AG09319 (cell line): Measurements from ENCODE around the gene ZBTB20.

ENCODE experiments used
- DNase-seq: peaks from one replicate; pipeline ENCODE4 v3.0.0-alpha.2; 2010; ENCODE audit warnings: low read depth; ENCODE audit errors: extremely low read depth
- TF ChIP-seq, protein P1 (sequence below): IDR thresholded peaks from 2 replicates; pipeline ENCODE4 v1.5.1; 2011; ENCODE audit warnings: low read depth, mild to moderate bottlenecking, inconsistent platforms, low read length, moderate library complexity

The ZBTB20 gene

DNA sequence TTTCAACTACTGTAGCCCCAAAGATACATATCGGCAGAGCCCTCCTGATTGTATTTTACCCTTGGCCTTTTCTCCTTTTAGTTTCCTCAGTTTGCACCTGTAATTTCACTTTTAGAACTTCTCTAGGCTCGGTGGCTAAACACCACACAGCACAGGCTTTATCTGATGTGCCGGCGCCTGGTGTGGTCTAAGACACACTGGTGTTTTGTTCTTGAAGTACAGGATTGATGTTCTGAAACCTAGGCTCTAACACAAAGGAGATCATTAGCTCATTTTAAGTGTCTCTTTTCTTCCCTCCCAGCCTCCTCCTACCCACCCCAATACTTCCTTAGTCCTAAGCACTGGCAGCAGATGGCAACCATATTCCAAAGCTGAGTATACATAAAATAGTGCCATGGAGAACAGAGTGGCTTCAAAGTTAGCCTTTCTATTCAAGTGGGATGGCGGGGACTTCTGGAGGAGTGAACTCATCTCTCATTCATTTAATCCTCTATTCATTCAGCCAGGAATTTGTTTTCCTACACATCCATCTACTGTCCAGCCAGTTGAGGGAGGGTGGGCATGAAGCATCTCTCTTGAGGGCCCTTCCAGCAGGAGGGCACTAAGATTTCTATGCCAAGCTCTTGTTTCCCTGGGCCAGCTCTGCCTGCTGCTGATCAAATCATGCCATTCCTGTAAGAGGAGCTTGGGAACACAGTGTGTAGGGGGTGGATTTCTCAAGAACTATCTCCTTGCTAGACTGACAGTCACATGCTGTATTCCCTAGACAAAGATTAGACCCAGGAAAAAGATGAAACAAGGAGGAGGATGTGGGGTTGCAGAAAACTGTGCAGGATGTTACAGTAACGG lies 782.1 kb downstream of the ZBTB20 start:
- TF ChIP-seq, protein P1, sequence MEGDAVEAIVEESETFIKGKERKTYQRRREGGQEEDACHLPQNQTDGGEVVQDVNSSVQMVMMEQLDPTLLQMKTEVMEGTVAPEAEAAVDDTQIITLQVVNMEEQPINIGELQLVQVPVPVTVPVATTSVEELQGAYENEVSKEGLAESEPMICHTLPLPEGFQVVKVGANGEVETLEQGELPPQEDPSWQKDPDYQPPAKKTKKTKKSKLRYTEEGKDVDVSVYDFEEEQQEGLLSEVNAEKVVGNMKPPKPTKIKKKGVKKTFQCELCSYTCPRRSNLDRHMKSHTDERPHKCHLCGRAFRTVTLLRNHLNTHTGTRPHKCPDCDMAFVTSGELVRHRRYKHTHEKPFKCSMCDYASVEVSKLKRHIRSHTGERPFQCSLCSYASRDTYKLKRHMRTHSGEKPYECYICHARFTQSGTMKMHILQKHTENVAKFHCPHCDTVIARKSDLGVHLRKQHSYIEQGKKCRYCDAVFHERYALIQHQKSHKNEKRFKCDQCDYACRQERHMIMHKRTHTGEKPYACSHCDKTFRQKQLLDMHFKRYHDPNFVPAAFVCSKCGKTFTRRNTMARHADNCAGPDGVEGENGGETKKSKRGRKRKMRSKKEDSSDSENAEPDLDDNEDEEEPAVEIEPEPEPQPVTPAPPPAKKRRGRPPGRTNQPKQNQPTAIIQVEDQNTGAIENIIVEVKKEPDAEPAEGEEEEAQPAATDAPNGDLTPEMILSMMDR, result no peak
- no peak for DNase-seq

DNA sequence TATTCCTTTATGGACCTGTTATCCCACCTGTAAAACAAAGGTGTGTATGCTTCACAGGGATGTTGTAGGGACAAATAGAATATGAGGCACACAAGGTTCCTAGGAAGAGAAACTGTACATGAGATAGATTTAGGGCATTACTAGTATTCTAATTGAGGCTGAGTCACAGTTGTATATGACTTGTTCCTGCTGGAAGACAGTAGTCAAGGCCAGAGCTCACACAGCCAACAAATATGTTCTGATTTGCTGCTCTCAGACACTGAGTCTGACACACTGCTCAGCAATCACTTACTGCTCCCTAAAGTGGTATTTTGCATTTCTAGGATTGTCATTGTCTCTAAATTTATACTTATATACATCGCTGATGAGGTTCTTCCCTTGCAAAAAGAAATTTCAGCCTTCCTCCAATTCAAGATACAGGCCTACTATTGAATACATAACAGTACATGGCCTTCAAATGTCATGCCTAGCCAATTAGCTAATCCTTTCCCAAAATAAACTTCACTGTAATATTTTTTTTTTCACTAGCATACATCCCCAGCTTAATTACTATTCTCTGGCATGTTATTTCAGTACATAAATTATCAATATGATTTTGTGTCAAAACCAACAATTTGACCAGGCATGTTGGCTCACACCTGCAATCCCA lies 783.4 kb downstream of the ZBTB20 start:
- TF ChIP-seq, protein P1, result no peak

DNA sequence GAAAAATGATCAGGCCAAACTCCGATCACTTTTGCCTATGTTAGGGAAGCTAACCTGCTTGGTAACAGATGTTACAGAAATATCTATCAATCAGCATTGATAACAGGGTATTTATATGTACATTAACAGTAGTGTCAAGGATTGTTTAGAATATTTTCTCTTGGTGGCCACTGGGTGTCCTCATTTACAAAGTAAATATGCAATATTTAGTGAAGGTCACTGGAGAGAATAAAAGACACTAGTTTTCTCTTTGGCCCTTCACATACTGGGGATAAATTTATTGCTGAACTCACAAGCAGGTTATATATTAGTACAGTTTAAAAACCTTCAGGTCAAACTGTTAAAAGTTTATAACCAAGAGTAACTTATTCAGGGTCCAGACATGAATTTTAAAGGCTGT lies 784.3 kb downstream of the ZBTB20 start:
- TF ChIP-seq, protein P1, result peak; percentile 40
- no peak for DNase-seq

More for the DNA sequence above, 783.4 kb downstream of the ZBTB20 start:
- DNase-seq, result no peak

DNA sequence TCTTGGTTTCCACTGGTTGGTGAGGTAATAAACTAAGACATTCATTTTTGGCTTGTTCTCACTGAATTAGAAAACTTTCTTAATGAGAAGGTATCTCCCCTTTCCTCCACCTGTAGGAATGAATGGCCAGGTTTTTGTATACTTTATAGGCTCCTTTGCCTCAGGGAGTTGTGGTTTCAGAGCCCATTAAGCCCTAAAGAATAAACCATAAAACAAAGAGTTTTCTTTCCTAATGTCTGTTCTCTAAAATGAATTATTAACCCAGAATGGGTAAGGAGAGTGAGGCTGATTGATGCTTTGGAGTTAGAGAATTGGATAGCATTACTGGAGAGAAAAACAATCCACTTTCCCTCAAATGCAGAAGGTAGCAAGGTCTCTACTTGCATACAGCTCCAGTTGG lies 785.7 kb downstream of the ZBTB20 start:
- no peak for DNase-seq
- TF ChIP-seq, protein P1, result no peak

DNA sequence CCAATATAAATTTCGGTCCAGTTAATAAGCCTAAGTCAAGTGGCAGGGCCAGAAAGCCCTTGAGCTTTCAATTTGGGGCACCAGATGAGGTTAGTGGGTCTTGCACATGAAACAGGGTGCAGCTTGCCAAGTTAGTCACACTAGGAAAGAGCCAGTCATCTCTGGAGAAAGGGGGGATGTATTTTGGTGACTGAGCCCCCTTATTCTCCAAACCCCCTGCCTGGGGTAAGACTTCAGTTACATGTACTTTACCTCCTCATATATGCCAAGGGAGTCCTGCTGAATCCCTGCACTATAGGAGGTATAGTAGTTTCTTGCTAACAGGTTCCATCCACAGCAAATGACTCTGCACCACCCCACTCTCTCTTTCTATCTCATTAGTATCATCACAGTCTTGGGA lies 790.6 kb downstream of the ZBTB20 start:
- TF ChIP-seq, protein P1, result no peak
- DNase-seq, result no peak

DNA sequence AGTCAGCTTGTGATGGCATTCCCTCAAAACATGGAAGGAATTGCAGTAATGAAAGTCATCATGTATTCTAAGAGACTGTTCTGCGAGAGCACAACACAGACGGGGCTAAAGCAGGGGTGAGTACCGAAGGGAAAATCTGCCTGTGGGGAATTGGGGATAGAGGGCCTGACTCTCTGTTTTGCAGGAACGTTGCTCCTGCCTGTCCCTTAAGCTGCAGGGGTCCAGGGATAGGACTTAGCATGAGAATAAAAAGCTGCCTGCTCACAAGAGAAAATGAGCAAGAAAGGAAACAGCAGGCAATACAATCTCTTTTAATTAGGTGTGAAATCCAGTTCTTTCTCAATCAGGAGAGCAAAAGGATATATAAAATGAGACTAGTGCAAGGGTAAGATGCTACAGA lies 791.0 kb downstream of the ZBTB20 start:
- TF ChIP-seq, protein P1, result no peak
- no peak for DNase-seq

DNA sequence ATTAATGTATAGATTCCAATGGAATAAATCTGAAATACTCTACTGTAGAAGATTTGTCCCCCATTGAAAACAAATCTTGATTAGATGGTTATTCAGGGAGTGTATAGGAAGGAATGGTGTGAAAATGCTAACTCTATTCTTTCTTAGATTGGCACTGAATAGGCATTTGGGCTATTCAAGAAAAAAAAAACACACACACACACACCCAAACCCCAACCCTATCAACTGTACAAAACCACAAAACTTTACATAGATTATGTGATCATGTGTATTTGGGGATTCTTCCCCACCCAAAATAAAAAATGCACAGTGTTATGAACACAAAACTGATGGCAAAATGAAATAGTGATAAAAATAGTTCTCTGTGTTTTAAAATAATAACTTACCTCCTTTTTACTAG lies 791.4 kb downstream of the ZBTB20 start:
- TF ChIP-seq, protein P1, result no peak
- DNase-seq, result no peak
